Upper lobe of left lung (tissue), 6 donors: ENCODE measurements around the gene ZNFX1. TPM values are rescaled to one million over a fixed set of nuclear protein-coding genes. Genes with fewer than 3 reads are reported as not detected.
A peak's percentile ranks its signal among the peaks of the same experiment; 100 is the strongest.

Experiments
- ATAC-seq, 2 donors: fragments of 200-7000 bp; cut with Tn5 transposase; one replicate each; pipeline ENCODE4 v1.9.1; 2022; ENCODE audit warnings: mild to moderate bottlenecking in 2 of 2, moderate library complexity in 2 of 2; ENCODE audit not compliant: low FRiP score in 2 of 2
- DNase-seq, 2 donors: peaks; one replicate each; pipeline ENCODE4 v3.0.0-alpha.2; 2019 to 2020
- H3K27ac ChIP-seq, 4 donors: fragments of 200-600 bp; sonication (generic); one replicate each; pipeline ENCODE4 v1.5.1; 2016 to 2019
- H3K27me3 ChIP-seq, 4 donors: fragments of 200-600 bp; sonication (generic); one replicate each; pipeline ENCODE4 v1.5.1; 2017 to 2019
- H3K36me3 ChIP-seq, 4 donors: fragments of 200-600 bp; sonication (generic); one replicate each; pipeline ENCODE4 v1.5.1; 2016 to 2019
- H3K4me1 ChIP-seq, 4 donors: fragments of 200-600 bp; sonication (generic); one replicate each; pipeline ENCODE4 v1.5.1; 2018 to 2019
- H3K4me3 ChIP-seq, 4 donors: fragments of 200-600 bp; sonication (generic); one replicate each; pipeline ENCODE4 v1.5.1; 2017 to 2019; ENCODE audit warnings: mild to moderate bottlenecking in 2 of 4, moderate library complexity in 1 of 4
- H3K9me3 ChIP-seq, 4 donors: fragments of 200-600 bp; sonication (generic); one replicate each; pipeline ENCODE4 v1.5.1; 2018 to 2019
- CTCF ChIP-seq, 6 experiments: fragments of 450-650 bp in 4 of 6; fragments of 200-600 bp in 2 of 6; sonication (generic) in 2 of 6; IDR thresholded peaks; one replicate each; pipeline ENCODE4 v1.5.1; 2016 to 2019; ENCODE audit warnings: antibody characterized with exemption in 6 of 6
- EP300 ChIP-seq, 4 donors: sonication (generic); formaldehyde crosslinking; IDR thresholded peaks; one replicate each; pipeline ENCODE4 v1.5.1; 2017; ENCODE audit warnings: antibody characterized with exemption in 4 of 4, control low read depth in 2 of 4
- POLR2A ChIP-seq, 4 donors: fragments of 450-650 bp; IDR thresholded peaks; one replicate each; pipeline ENCODE4 v1.5.1; 2016 to 2017; ENCODE audit warnings: antibody characterized with exemption in 4 of 4, mild to moderate bottlenecking in 2 of 4
- POLR2AphosphoS5 ChIP-seq, 2 donors: sonication (generic); formaldehyde crosslinking; IDR thresholded peaks; one replicate each; pipeline ENCODE4 v1.5.1; 2017; ENCODE audit warnings: antibody characterized with exemption in 2 of 2
- WGBS, 2 donors: methylation state at CpG; one replicate each; pipeline ENCODE4 v1.1.5; 2017 to 2018; 5-methylcytosine and 5-hydroxymethylcytosine counted together
- total RNA-seq, 6 donors: library from RNA; depleted of rRNA in 4 of 6; stranded (reverse); fragments of >200 nt in 4 of 6; gene quantifications; one replicate each; pipeline versions ENCODE4 v1.1.0 to v1.2.1, GENCODE V29; 2016 to 2021
- donor health status: DM: no; HTN: no; CAD: no; lungs with moderate emphysema.
- donor health status: DM: no; HTN: yes; CAD: no; lungs with severe emphysema.

The ZNFX1 gene
- total RNA-seq, 6 donors from 2014 or later = 39.3 to 64.6 (median 42.4) TPM

- peak overlapping the region; percentile 96 to 99 (median 98) for H3K27ac ChIP-seq
- H3K36me3 ChIP-seq = peaks cover 9 to 59% (median 37%) of the 10 kb centered on the region in 4 donors
- peaks cover 40 to 53% (median 46%) of the 10 kb centered on the region in 4 donors for H3K4me1 ChIP-seq
- WGBS, 2 donors = 5 to 9% methylated on average over 3 of the region's 3 CpGs
- peak overlapping the region; percentile 82 to 94 (median 88) for H3K4me3 ChIP-seq
- ATAC-seq (peak in 1 of 2 donors; percentile 42), DNase-seq (peak in 1 of 2 donors; percentile 42)
- TF ChIP-seq POLR2A (IDR thresholded peaks at IDR 0.05) (no peak), EP300 (IDR thresholded peaks at IDR 0.05) (no peak), CTCF (IDR thresholded peaks at IDR 0.05) (no peak), POLR2AphosphoS5 (IDR thresholded peaks at IDR 0.05) (no peak)
- H3K27me3 ChIP-seq = no peaks in the 10 kb centered on the region
- H3K9me3 ChIP-seq = peaks cover 3 to 16% (median 12%) of the 10 kb centered on the region in 4 donors
Measured at GRCh38 chr20:49276161-49276960, 1.5 kb downstream of the ZNFX1 start.

- ATAC-seq (no peak), DNase-seq (no peak)
- Histone ChIP-seq H3K27ac (peak overlapping the region; percentile 2 to 99 (median 98)), H3K27me3 (no peaks in the 10 kb centered on the region), H3K9me3 (peaks cover 1 to 9% (median 5%) of the 10 kb centered on the region in 4 donors), H3K4me3 (peak overlapping the region in 1 of 4 donors; percentile 94), H3K36me3 (peaks cover 2 to 59% (median 37%) of the 10 kb centered on the region in 4 donors), H3K4me1 (peaks cover 37 to 60% (median 45%) of the 10 kb centered on the region in 4 donors)
- TF ChIP-seq POLR2AphosphoS5 (IDR thresholded peaks at IDR 0.05) = no peak
- no peak for TF ChIP-seq EP300 (IDR thresholded peaks at IDR 0.05)
- TF ChIP-seq CTCF (IDR thresholded peaks at IDR 0.05) = no peak
- no peak for TF ChIP-seq POLR2A (IDR thresholded peaks at IDR 0.05)
- 54 to 65% methylated on average over 2 of the region's 2 CpGs for WGBS, 2 donors
Measured at GRCh38 chr20:49275636-49276035, 2.2 kb downstream of the ZNFX1 start.

GRCh38 chr20:49275216-49275615, 2.6 kb downstream of the ZNFX1 start:
- TF ChIP-seq POLR2AphosphoS5 (IDR thresholded peaks at IDR 0.05) (no peak), EP300 (IDR thresholded peaks at IDR 0.05) (no peak), CTCF (IDR thresholded peaks at IDR 0.05) (no peak), POLR2A (IDR thresholded peaks at IDR 0.05) (no peak)

GRCh38 chr20:49273696-49274277, 4.1 kb downstream of the ZNFX1 start:
- Histone ChIP-seq H3K27ac (no peak overlapping the region), H3K36me3 (peaks cover 4 to 65% (median 40%) of the 10 kb centered on the region in 4 donors), H3K4me1 (peaks cover 43 to 64% (median 47%) of the 10 kb centered on the region in 4 donors), H3K4me3 (peak overlapping the region in 1 of 4 donors; percentile 0), H3K9me3 (no peaks in the 10 kb centered on the region), H3K27me3 (no peaks in the 10 kb centered on the region)
- ATAC-seq (no peak), DNase-seq (no peak)
- WGBS, 2 donors = 90 to 92% methylated on average over 8 of the region's 8 CpGs
- TF ChIP-seq CTCF (IDR thresholded peaks at IDR 0.05) (no peak), EP300 (IDR thresholded peaks at IDR 0.05) (no peak), POLR2AphosphoS5 (IDR thresholded peaks at IDR 0.05) (no peak), POLR2A (IDR thresholded peaks at IDR 0.05) (no peak)

More at GRCh38 chr20:49275216-49275615, 2.6 kb downstream of the ZNFX1 start:
- ATAC-seq = no peak
- H3K27ac ChIP-seq = peak overlapping the region; percentile 2 to 99 (median 98)
- DNase-seq = no peak
- 75 to 92% methylated on average over 4 of the region's 4 CpGs for WGBS, 2 donors
- H3K4me3 ChIP-seq = peak overlapping the region in 1 of 4 donors; percentile 94
- H3K27me3 ChIP-seq = no peaks in the 10 kb centered on the region
- peaks cover 4 to 59% (median 36%) of the 10 kb centered on the region in 4 donors for H3K36me3 ChIP-seq
- H3K9me3 ChIP-seq = peaks cover 0 to 4% (median 2%) of the 10 kb centered on the region in 4 donors
- peaks cover 37 to 64% (median 45%) of the 10 kb centered on the region in 4 donors for H3K4me1 ChIP-seq
